ENCODE data around the gene MT1X.

GRCh38 chr16:56701534-56701933 lies 19.3 kb downstream of the MT1X start:
- TF ChIP-seq, protein P1, sequence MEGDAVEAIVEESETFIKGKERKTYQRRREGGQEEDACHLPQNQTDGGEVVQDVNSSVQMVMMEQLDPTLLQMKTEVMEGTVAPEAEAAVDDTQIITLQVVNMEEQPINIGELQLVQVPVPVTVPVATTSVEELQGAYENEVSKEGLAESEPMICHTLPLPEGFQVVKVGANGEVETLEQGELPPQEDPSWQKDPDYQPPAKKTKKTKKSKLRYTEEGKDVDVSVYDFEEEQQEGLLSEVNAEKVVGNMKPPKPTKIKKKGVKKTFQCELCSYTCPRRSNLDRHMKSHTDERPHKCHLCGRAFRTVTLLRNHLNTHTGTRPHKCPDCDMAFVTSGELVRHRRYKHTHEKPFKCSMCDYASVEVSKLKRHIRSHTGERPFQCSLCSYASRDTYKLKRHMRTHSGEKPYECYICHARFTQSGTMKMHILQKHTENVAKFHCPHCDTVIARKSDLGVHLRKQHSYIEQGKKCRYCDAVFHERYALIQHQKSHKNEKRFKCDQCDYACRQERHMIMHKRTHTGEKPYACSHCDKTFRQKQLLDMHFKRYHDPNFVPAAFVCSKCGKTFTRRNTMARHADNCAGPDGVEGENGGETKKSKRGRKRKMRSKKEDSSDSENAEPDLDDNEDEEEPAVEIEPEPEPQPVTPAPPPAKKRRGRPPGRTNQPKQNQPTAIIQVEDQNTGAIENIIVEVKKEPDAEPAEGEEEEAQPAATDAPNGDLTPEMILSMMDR (IDR thresholded peaks at IDR 0.05) = no peak
- no peak for TF ChIP-seq POLR2A (IDR thresholded peaks at IDR 0.05)

Measured in thyroid gland (tissue), 4 donors.